ENCODE measurements around the gene LYPD6.

DNA sequence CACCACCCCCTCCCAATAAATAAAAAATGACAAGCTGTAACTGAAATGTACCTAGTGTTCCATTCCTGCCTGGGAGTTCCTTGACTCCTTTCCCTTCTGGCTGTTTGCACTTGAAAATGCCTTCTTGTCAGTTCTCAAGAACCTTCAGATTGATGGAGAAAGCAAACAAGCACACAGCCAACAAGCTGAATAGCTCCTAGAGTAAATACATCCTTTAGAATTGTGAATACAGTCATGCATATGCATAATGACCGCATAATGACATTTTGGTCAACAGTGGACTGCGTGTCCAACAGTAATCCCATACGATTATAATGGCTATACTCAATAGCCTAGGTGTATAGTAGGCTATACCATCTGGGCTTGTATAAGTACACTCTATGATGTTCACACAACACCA is 97.0 kb downstream of the LYPD6 start:
- TF ChIP-seq, protein P1, sequence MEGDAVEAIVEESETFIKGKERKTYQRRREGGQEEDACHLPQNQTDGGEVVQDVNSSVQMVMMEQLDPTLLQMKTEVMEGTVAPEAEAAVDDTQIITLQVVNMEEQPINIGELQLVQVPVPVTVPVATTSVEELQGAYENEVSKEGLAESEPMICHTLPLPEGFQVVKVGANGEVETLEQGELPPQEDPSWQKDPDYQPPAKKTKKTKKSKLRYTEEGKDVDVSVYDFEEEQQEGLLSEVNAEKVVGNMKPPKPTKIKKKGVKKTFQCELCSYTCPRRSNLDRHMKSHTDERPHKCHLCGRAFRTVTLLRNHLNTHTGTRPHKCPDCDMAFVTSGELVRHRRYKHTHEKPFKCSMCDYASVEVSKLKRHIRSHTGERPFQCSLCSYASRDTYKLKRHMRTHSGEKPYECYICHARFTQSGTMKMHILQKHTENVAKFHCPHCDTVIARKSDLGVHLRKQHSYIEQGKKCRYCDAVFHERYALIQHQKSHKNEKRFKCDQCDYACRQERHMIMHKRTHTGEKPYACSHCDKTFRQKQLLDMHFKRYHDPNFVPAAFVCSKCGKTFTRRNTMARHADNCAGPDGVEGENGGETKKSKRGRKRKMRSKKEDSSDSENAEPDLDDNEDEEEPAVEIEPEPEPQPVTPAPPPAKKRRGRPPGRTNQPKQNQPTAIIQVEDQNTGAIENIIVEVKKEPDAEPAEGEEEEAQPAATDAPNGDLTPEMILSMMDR (conservative IDR thresholded peaks at IDR 0.05; ENCODE audit: low read length) = no peak
- no peak for TF ChIP-seq EZH2phosphoT487 (IDR thresholded peaks at IDR 0.05; ENCODE audit: borderline replicate concordance, low read depth, low read length)

Measured in OCI-LY7 (cell line).